ENCODE data around the gene NEK10. TPM values are rescaled to one million over a fixed set of nuclear protein-coding genes. Genes with fewer than 3 reads are reported as not detected.

NEK10 gene
- polyA plus RNA-seq, 1 experiment: 2.5 TPM

- TF ChIP-seq CTCF (IDR thresholded peaks at IDR 0.05; ENCODE audit: insufficient read depth, low read depth, low read length): no peak
- CTCF ChIA-PET: no interaction called here
- no peak for DNase-seq (ENCODE audit: low read depth)
- Histone ChIP-seq H3K27me3 (ENCODE audit: control insufficient read depth, insufficient read depth, low read length) (no peaks in the 10 kb centered on the region), H3K4me3 (ENCODE audit: low read depth, low read length) (no peak overlapping the region), H3K36me3 (ENCODE audit: control insufficient read depth, insufficient read depth, low read length) (no peaks in the 10 kb centered on the region)
- POLR2A ChIA-PET: no interaction called here
Observed at GRCh38 chr3:27127879-27128278, 241.3 kb downstream of the NEK10 start.

GRCh38 chr3:27127195-27127594, 242.0 kb downstream of the NEK10 start:
- no peaks in the 10 kb centered on the region for H3K36me3 ChIP-seq (ENCODE audit: control insufficient read depth, insufficient read depth, low read length)
- H3K4me3 ChIP-seq (ENCODE audit: low read depth, low read length): no peak overlapping the region
- H3K27me3 ChIP-seq (ENCODE audit: control insufficient read depth, insufficient read depth, low read length): no peaks in the 10 kb centered on the region
- POLR2A ChIA-PET: no interaction called here
- CTCF ChIA-PET: no interaction called here
- DNase-seq (ENCODE audit: low read depth): no peak
- no peak for TF ChIP-seq CTCF (IDR thresholded peaks at IDR 0.05; ENCODE audit: insufficient read depth, low read depth, low read length)

GRCh38 chr3:27125821-27126501, 243.2 kb downstream of the NEK10 start:
- CTCF ChIA-PET: interaction anchor here (0.7 to 2.4 kb wide), 4 partner anchors 8 to 609 kb away, joined by 3 to 14 read pairs (median 3); no protein-coding TSS in a partner anchor
- TF ChIP-seq CTCF (IDR thresholded peaks at IDR 0.05; ENCODE audit: insufficient read depth, low read depth, low read length): no peak
- no peak for DNase-seq (ENCODE audit: low read depth)

GRCh38 chr3:27119639-27120038, 249.5 kb downstream of the NEK10 start:
- ChIA-PET POLR2A (no interaction called here), CTCF (interaction anchor here (1.8 kb wide), 1 partner anchor 134 kb away, joined by 6 read pairs; no protein-coding TSS in a partner anchor)

More at GRCh38 chr3:27125821-27126501, 243.2 kb downstream of the NEK10 start:
- no peaks in the 10 kb centered on the region for H3K36me3 ChIP-seq (ENCODE audit: control insufficient read depth, insufficient read depth, low read length)
- no peak overlapping the region for H3K4me3 ChIP-seq (ENCODE audit: low read depth, low read length)
- POLR2A ChIA-PET: no interaction called here
- no peaks in the 10 kb centered on the region for H3K27me3 ChIP-seq (ENCODE audit: control insufficient read depth, insufficient read depth, low read length)

GRCh38 chr3:27115352-27115751, 253.8 kb downstream of the NEK10 start:
- CTCF ChIA-PET: interaction anchor here (0.6 kb wide), 1 partner anchor 29 kb away, joined by 3 read pairs; no protein-coding TSS in a partner anchor

More at GRCh38 chr3:27119639-27120038, 249.5 kb downstream of the NEK10 start:
- Histone ChIP-seq H3K27me3 (ENCODE audit: control insufficient read depth, insufficient read depth, low read length) (no peaks in the 10 kb centered on the region), H3K4me3 (ENCODE audit: low read depth, low read length) (no peak overlapping the region), H3K36me3 (ENCODE audit: control insufficient read depth, insufficient read depth, low read length) (no peaks in the 10 kb centered on the region)
- DNase-seq (ENCODE audit: low read depth): no peak
- TF ChIP-seq CTCF (IDR thresholded peaks at IDR 0.05; ENCODE audit: insufficient read depth, low read depth, low read length): no peak

More at GRCh38 chr3:27115352-27115751, 253.8 kb downstream of the NEK10 start:
- DNase-seq (ENCODE audit: low read depth): no peak
- POLR2A ChIA-PET: no interaction called here
- TF ChIP-seq CTCF (IDR thresholded peaks at IDR 0.05; ENCODE audit: insufficient read depth, low read depth, low read length): no peak
- no peak overlapping the region for H3K4me3 ChIP-seq (ENCODE audit: low read depth, low read length)
- H3K27me3 ChIP-seq (ENCODE audit: control insufficient read depth, insufficient read depth, low read length): no peaks in the 10 kb centered on the region
- no peaks in the 10 kb centered on the region; the same call in 1 of the 2 replicates for H3K36me3 ChIP-seq (ENCODE audit: control insufficient read depth, insufficient read depth, low read length)
